AG09309 (cell line): ENCODE results near the gene CBR1.
A peak's percentile ranks its signal among the peaks of the same experiment; 100 is the strongest.
"Not testable (repeated sequence)": the region's sequence is repeated elsewhere in the genome, so short reads cannot be mapped to it uniquely, and the experiment has no call there.

ENCODE experiments used
- DNase-seq: peaks from one replicate; pipeline ENCODE4 v3.0.0-alpha.2; 2010; ENCODE audit warnings: low read depth
- H3K4me3 ChIP-seq: 2 replicates; pipeline ENCODE4 v1.5.1; 2011; ENCODE audit warnings: mild to moderate bottlenecking, low read depth, low read length, moderate library complexity; ENCODE audit not compliant: control insufficient read depth
- CTCF ChIP-seq: IDR thresholded peaks from 2 replicates; pipeline ENCODE4 v1.5.1; 2011; ENCODE audit warnings: mild to moderate bottlenecking, low read depth, low read length, inconsistent platforms; ENCODE audit not compliant: insufficient read depth, control insufficient read depth; ENCODE audit errors: missing control alignments

CBR1 gene

GRCh38 chr21:36099000-36099399 lies 29.2 kb downstream of the CBR1 start:
- no peak for DNase-seq
- no peak for TF ChIP-seq CTCF
- no peak overlapping the region for H3K4me3 ChIP-seq

- not testable (repeated sequence) for H3K4me3 ChIP-seq, DNase-seq
These were observed 29.9 kb downstream of the CBR1 start for GRCh38 chr21:36099695-36100211.

GRCh38 chr21:36100971-36101641 lies 31.3 kb downstream of the CBR1 start:
- TF ChIP-seq CTCF, result no peak
- no peak overlapping the region for H3K4me3 ChIP-seq
- no peak for DNase-seq

- no peak for TF ChIP-seq CTCF
- DNase-seq, result no peak
- no peak overlapping the region for H3K4me3 ChIP-seq
These were observed 33.6 kb downstream of the CBR1 start for GRCh38 chr21:36103434-36103833.

GRCh38 chr21:36104317-36105300 lies 34.8 kb downstream of the CBR1 start:
- TF ChIP-seq CTCF, result peak; percentile 52
- no peak for DNase-seq
- H3K4me3 ChIP-seq, result no peak overlapping the region; the same call in none of the 2 replicates

- H3K4me3 ChIP-seq, result no peak overlapping the region
- no peak for TF ChIP-seq CTCF
- DNase-seq, result no peak
These were observed 35.6 kb downstream of the CBR1 start for GRCh38 chr21:36105327-36105842.

GRCh38 chr21:36109868-36110267 lies 40.0 kb downstream of the CBR1 start:
- DNase-seq, result no peak
- TF ChIP-seq CTCF, result no peak
- H3K4me3 ChIP-seq, result no peak overlapping the region
